Upper lobe of left lung (tissue), 6 donors: Measurements from ENCODE around the gene BANP. TPM values are rescaled to one million over a fixed set of nuclear protein-coding genes. Genes with fewer than 3 reads are reported as not detected.

ENCODE experiments used
- ATAC-seq, 2 donors: fragments of 200-7000 bp; cut with Tn5 transposase; one replicate each; pipeline ENCODE4 v1.9.1; 2022; ENCODE audit warnings: mild to moderate bottlenecking in 2 of 2, moderate library complexity in 2 of 2; ENCODE audit not compliant: low FRiP score in 2 of 2
- DNase-seq, 2 donors: peaks; one replicate each; pipeline ENCODE4 v3.0.0-alpha.2; 2019 to 2020
- H3K27ac ChIP-seq, 4 donors: fragments of 200-600 bp; sonication (generic); one replicate each; pipeline ENCODE4 v1.5.1; 2016 to 2019
- H3K27me3 ChIP-seq, 4 donors: fragments of 200-600 bp; sonication (generic); one replicate each; pipeline ENCODE4 v1.5.1; 2017 to 2019
- H3K36me3 ChIP-seq, 4 donors: fragments of 200-600 bp; sonication (generic); one replicate each; pipeline ENCODE4 v1.5.1; 2016 to 2019
- H3K4me1 ChIP-seq, 4 donors: fragments of 200-600 bp; sonication (generic); one replicate each; pipeline ENCODE4 v1.5.1; 2018 to 2019
- H3K4me3 ChIP-seq, 4 donors: fragments of 200-600 bp; sonication (generic); one replicate each; pipeline ENCODE4 v1.5.1; 2017 to 2019; ENCODE audit warnings: mild to moderate bottlenecking in 2 of 4, moderate library complexity in 1 of 4
- H3K9me3 ChIP-seq, 4 donors: fragments of 200-600 bp; sonication (generic); one replicate each; pipeline ENCODE4 v1.5.1; 2018 to 2019
- CTCF ChIP-seq, 6 experiments: fragments of 450-650 bp in 4 of 6; fragments of 200-600 bp in 2 of 6; sonication (generic) in 2 of 6; IDR thresholded peaks; one replicate each; pipeline ENCODE4 v1.5.1; 2016 to 2019; ENCODE audit warnings: antibody characterized with exemption in 6 of 6
- EP300 ChIP-seq, 4 donors: sonication (generic); formaldehyde crosslinking; IDR thresholded peaks; one replicate each; pipeline ENCODE4 v1.5.1; 2017; ENCODE audit warnings: antibody characterized with exemption in 4 of 4, control low read depth in 2 of 4
- POLR2A ChIP-seq, 4 donors: fragments of 450-650 bp; IDR thresholded peaks; one replicate each; pipeline ENCODE4 v1.5.1; 2016 to 2017; ENCODE audit warnings: antibody characterized with exemption in 4 of 4, mild to moderate bottlenecking in 2 of 4
- POLR2AphosphoS5 ChIP-seq, 2 donors: sonication (generic); formaldehyde crosslinking; IDR thresholded peaks; one replicate each; pipeline ENCODE4 v1.5.1; 2017; ENCODE audit warnings: antibody characterized with exemption in 2 of 2
- WGBS, 2 donors: methylation state at CpG; one replicate each; pipeline ENCODE4 v1.1.5; 2017 to 2018; 5-methylcytosine and 5-hydroxymethylcytosine counted together
- total RNA-seq, 6 donors: library from RNA; depleted of rRNA in 4 of 6; stranded (reverse); fragments of >200 nt in 4 of 6; gene quantifications; one replicate each; pipeline versions ENCODE4 v1.1.0 to v1.2.1, GENCODE V29; 2016 to 2021
- donor health status: DM: no; HTN: no; CAD: no; lungs with moderate emphysema.
- donor health status: DM: no; HTN: yes; CAD: no; lungs with severe emphysema.

Gene BANP
- total RNA-seq, 6 donors from 2014 or later, result 15.2 to 47.1 (median 24.4) TPM

GRCh38 chr16:87938412-87938949 lies 12.8 kb upstream of the BANP start:
- H3K4me1 ChIP-seq, result no peaks in the 10 kb centered on the region
- no peak overlapping the region for H3K27ac ChIP-seq
- no peak overlapping the region for H3K4me3 ChIP-seq
- no peaks in the 10 kb centered on the region for H3K36me3 ChIP-seq
- 91 to 99% methylated on average over 4 of the region's 4 CpGs for WGBS, 2 donors
- no peaks in the 10 kb centered on the region for H3K27me3 ChIP-seq
- TF ChIP-seq EP300 (IDR thresholded peaks at IDR 0.05), result no peak
- no peak for TF ChIP-seq CTCF (IDR thresholded peaks at IDR 0.05)
- no peak for TF ChIP-seq POLR2AphosphoS5 (IDR thresholded peaks at IDR 0.05)
- ATAC-seq (no peak), DNase-seq (no peak)
- no peaks in the 10 kb centered on the region for H3K9me3 ChIP-seq

GRCh38 chr16:87939562-87940423 lies 11.4 kb upstream of the BANP start:
- Histone ChIP-seq H3K4me3 (no peak overlapping the region), H3K36me3 (no peaks in the 10 kb centered on the region), H3K9me3 (no peaks in the 10 kb centered on the region), H3K27me3 (no peaks in the 10 kb centered on the region), H3K4me1 (peaks cover 0 to under 1% (median 0%) of the 10 kb centered on the region in 4 donors), H3K27ac (no peak overlapping the region)
- DNase-seq (no peak), ATAC-seq (no peak)
- TF ChIP-seq POLR2A (IDR thresholded peaks at IDR 0.05) (no peak), POLR2AphosphoS5 (IDR thresholded peaks at IDR 0.05) (no peak), CTCF (IDR thresholded peaks at IDR 0.05) (no peak), EP300 (IDR thresholded peaks at IDR 0.05) (no peak)
- WGBS, 2 donors, result 84 to 87% methylated on average over 13 of the region's 13 CpGs

- DNase-seq, result no peak
- WGBS, 2 donors, result 79 to 87% methylated on average over 5 of the region's 5 CpGs
- TF ChIP-seq EP300 (IDR thresholded peaks at IDR 0.05) (no peak), CTCF (IDR thresholded peaks at IDR 0.05) (no peak), POLR2AphosphoS5 (IDR thresholded peaks at IDR 0.05) (no peak), POLR2A (IDR thresholded peaks at IDR 0.05) (no peak)
- Histone ChIP-seq H3K4me3 (no peak overlapping the region), H3K9me3 (no peaks in the 10 kb centered on the region), H3K27me3 (no peaks in the 10 kb centered on the region), H3K36me3 (no peaks in the 10 kb centered on the region), H3K4me1 (peaks cover 2 to 10% (median 8%) of the 10 kb centered on the region in 4 donors), H3K27ac (no peak overlapping the region)
- ATAC-seq, result no peak
These were observed 8.6 kb upstream of the BANP start for GRCh38 chr16:87942680-87943079.

- WGBS, 2 donors, result 37 to 40% methylated on average over 15 to 17 of the region's 22 CpGs
- Histone ChIP-seq H3K27me3 (no peaks in the 10 kb centered on the region), H3K9me3 (no peaks in the 10 kb centered on the region), H3K4me3 (peak overlapping the region; percentile 2 to 40 (median 29)), H3K36me3 (no peaks in the 10 kb centered on the region), H3K27ac (peak overlapping the region; percentile 62 to 89 (median 69)), H3K4me1 (peaks cover 2 to 15% (median 12%) of the 10 kb centered on the region in 4 donors)
- ATAC-seq, result peak; percentile 89
- peak in 1 of 2 donors; percentile 86 for DNase-seq
- TF ChIP-seq POLR2AphosphoS5 (IDR thresholded peaks at IDR 0.05) (no peak), POLR2A (IDR thresholded peaks at IDR 0.05) (peak in 1 of 4 donors; percentile 67), CTCF (IDR thresholded peaks at IDR 0.05) (no peak), EP300 (IDR thresholded peaks at IDR 0.05) (peak in 1 of 4 donors; percentile 60)
These were observed 5.7 kb upstream of the BANP start for GRCh38 chr16:87945351-87946042.
